Measurements from ENCODE around the gene KLF1.
"Not testable (repeated sequence)": the region's sequence is repeated elsewhere in the genome, so short reads cannot be mapped to it uniquely, and the experiment has no call there.

Gene KLF1

DNA sequence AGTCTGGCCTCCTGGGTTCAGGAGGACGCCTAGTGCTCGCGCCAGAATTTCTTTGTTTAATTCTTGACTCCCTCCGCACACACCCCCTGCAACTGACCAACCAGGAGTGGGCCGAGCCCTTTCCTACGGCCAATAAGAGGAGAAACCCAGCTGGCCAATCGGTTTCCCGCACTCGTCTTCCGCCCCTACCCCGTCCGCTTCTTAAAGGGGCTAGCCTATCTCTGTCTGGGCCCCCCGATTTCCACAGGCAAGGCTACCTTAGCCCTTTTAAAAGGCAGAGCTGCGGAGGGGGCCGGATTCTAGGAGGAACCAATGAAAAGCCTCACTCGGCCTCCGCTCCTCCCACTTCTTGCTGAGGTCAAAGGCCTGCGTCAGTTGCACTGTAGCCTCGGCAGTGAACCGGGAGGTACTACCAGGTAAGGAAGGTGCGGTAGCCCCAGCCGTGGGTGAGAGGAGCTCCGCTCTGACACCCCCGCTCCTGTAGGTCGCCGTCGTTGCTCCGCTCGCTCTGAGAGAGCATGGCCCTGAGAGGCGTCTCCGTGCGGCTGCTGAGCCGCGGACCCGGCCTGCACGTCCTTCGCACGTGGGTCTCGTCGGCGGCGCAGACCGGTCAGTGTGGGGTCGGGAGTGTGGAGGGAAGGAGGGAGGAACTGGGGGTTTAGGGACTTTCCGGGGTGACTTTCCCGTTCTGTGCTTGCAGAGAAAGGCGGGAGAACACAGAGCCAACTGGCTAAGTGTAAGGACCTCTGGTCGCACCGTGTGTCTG, 4.0 kb upstream of the KLF1 start, which contains the start of gene GCDH:
Gene GCDH, plus strand, starts transcription at position 374 of the 766 bp plus-strand sequence. Its CDS starts 145 bp downstream, at position 519.
- DNase-seq = peak; percentile 98

GRCh38 chr19:12890299-12890786, 3.3 kb upstream of the KLF1 start:
- DNase-seq = not testable (repeated sequence)

DNA sequence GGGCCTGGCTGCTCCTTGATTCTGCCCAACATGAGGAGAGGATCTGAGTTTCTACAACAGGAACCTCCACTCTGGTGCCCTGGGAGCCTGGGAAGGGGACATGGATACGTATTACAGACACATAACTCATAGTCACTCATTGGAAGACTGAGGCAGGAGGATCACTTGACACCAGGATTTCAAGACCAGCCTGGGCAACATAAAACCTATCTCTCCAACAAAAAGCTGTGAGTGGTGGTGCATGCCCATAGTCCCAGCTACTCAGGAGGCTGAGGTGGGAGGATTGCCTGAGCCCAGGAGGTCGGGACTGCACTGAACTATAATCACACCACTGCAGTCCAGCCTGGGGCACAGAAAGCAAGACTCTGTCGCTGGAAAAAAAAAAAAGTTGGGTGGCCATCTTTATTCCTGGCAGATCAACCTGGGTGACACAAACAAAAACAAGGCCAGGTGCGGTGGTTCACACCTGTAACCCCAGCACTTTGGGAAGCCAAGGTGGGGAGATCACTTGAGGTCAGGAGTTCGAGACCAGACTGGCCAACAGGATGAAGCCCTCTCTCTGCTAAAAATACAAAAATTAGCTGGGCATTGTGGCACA, 1.1 kb upstream of the KLF1 start:
- no peak for DNase-seq

DNA sequence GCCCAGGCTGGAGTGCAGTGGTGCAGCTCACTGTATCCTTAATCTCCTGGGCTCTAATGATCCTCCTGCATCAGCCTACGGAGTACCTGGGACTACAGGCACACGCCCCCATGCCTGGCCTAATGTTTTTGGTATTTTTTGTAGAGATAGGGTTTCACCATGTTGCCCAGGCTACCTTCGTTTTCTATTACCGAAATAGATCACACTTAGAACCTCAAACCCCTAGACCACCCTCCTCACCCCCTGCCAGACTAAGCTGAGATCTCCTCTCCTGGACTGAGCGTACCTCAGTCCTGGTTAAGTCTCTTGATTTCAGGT, 391 bp downstream of the KLF1 start:
- DNase-seq = no peak

GRCh38 chr19:12885749-12886650, 1.0 kb downstream of the KLF1 start:
- no peak for DNase-seq

DNA sequence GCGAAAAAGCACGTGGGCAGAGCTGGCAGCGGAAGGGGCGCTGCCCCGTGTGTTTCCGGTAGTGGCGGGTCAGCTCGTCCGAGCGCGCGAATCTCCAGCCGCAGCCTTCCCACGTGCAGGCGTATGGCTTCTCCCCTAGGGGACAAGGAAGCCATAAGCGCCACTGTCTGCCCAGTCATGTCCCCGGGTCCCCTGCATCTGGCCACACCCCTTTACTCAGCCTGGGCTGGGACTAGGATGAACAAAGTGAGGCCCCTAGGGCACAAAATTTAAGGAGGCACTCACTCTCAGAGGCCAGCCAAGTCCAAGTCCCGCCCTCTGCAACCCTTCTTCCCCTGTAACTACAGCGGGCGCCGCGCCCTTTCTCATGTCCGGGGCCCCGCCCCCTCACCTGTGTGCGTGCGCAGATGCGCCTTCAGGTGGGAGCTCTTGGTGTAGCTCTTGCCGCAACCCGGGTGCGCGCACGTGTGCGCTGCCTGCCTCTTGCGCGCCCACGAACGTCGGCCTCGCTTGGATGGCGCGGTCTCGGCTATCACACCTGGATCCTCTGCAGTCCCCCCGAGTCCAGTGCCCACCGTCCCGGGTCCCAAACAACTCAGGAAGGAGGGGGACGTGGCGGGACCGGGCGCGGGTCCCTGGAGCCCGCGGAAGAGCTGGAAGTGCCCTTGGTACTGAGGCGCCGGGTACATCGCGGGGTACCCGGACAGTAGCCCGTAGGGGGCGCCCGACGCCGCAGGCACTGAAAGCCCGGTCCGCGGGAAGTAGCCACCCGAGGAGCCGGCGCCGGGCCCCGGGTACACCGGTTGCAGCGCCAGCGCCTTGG, 1.9 kb downstream of the KLF1 start:
- peak; percentile 38 for DNase-seq

DNA sequence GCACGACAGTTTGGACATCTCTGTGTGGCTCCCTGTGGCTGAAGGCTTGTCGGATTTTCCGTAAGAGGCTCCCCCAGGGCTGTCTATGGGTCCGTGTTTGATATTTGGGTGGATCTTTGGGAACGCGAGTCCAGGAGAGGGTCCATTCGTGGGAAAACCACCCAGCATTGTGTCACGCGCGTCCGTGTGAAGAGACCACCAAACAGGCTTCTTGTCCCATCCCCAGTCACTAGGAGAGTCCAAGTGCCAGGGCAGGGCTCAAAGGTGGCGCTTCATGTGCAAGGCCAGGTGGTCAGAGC, 2.4 kb downstream of the KLF1 start:
- DNase-seq = no peak

DNA sequence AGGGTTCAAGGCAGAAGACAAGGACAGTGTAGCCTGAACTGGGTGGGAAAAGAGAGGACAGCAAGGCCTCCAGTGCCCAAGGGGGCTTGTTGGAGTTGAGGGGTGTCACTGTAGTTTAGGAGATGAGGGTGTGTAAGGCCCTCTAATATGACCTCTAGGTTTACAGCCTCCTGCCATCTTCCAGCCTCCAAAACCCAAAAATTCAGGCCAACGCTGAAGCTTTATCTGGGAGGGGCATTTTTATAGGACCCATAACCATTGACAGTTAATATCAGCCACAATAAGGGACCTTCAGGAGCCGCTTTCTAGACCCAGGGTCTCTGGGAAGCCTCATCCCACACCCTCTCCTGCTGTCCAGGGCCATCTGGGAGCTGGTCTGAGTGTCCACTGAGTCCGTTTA, 2.8 kb downstream of the KLF1 start:
- no peak for DNase-seq

GRCh38 chr19:12882589-12882988, 4.4 kb downstream of the KLF1 start:
- DNase-seq = no peak

DNA sequence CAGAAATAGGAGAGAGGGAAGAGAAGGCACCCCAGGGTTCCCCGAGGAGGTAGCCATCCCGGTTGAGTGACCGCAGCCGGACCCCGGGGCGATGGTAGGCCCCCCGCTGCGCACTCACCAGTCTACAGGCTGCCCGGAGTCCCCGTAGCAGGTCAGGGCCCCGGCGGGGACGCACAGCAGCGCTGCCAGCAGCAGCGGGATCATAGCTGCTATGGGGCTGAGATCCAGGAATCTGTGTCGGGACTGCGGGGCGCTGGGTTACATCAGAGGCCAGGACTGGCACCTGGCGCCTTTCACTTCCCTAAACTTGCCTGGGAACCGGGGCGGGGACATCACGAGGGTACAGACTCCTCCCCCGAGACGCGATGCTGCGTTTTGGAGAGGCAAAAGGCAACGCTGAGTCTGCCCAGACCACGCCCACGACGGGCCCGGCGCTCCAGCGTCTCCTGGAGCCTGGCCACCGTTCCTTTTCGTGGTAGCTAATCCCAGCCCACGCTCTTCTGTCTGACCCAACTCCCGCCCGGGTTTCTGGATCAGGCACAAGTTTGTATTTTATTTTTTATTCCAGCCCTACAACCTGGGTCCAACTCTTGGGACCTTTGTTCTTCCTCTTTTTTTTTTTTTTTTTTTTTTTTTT, 5.7 kb downstream of the KLF1 start, which contains the start of gene DNASE2:
Gene DNASE2, minus strand, starts transcription at position 278 of the 637 bp plus-strand sequence. Its CDS starts 74 bp downstream, at position 204.
- DNase-seq = peak; percentile 77

DNA sequence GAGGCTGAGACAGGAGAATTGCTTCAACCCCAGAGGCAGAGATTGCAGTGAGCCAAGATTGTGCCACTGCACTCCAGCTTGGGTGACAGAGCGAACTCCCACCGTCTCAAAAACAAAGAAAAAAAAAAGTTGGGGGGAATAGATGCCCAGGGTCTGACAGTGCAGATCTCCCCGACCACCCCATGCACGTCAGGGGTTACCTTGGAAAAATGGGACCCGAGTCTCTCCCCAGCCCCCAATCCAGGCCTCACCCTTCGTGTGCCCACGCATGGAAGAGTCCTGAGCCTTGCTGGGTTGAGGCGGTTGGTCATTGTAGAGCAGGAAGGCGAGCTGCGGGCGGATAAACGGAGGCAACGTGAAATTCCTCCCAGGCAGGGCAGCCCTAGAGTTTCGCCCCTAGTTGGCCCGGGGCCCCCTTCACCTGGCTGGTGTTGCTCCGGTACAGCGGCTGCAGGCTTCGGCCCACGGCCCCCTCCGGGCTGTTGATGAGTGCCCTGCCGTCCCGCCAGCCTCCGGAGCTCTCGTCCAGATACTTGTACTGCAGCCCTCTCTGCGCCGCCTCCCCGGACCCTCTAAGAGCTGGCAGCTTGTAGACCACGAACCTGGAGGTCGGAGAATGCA, 6.3 kb downstream of the KLF1 start:
- no peak for DNase-seq

DNA sequence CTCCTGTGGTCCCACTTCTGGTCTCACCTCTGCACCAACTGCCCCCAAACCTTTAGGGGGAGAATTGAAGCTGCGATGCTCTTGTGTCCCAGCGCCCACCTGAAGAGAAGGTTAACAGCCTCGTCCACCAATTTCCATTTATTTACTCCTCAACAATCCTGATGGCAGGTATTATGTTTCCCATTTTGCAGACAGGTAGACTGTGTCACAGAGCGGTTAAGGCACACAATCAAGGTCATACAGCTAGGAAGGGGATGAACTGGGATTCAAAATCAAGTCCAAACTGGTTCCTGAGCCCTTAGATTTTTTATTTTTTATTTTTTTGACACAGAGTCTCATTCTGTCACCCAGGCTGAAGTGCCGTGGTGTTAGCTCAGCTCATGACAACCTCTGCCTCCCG, 11.9 kb downstream of the KLF1 start:
- DNase-seq = no peak

GRCh38 chr19:12873891-12874745, 12.9 kb downstream of the KLF1 start:
- no peak for DNase-seq

DNA sequence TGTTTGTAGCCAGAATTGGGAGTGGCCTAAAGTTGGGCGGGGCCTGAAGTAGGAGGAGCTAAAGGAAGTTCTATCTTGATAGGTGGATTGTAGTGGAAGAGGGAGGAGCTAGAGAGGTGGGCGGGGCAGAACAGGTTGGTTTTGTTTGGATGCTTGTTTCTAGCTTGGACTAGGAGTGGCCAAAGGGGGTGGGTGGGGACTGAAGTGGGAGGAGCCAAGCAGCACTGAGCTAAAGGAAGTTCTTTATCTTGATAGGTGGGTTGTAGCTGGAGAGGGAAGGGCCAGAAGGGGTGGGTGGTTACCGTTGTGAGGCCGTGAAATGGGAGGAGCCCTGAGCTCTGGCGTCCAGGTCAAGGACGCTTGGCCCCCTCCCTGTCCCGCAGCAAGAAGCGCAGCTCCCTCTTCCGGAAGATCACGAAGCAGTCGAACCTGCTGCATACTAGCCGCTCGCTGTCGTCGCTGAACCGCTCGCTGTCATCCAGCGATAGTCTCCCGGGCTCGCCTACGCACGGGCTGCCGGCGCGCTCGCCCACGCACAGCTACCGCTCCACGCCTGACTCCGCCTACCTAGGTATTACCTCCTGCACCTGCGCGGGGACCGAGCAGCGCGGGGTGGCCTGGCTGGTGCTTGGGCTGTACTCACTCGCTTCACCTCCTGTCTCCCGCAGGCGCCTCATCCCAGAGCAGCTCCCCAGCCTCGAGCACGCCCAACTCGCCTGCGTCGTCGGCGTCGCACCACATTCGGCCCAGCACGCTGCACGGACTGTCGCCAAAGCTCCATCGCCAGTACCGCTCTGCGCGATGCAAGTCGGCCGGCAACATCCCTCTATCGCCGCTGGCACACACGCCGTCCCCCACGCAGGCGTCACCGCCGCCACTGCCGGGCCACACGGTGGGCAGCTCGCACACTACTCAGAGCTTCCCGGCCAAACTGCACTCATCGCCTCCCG, 13.8 kb downstream of the KLF1 start:
- DNase-seq = peak; percentile 12

DNA sequence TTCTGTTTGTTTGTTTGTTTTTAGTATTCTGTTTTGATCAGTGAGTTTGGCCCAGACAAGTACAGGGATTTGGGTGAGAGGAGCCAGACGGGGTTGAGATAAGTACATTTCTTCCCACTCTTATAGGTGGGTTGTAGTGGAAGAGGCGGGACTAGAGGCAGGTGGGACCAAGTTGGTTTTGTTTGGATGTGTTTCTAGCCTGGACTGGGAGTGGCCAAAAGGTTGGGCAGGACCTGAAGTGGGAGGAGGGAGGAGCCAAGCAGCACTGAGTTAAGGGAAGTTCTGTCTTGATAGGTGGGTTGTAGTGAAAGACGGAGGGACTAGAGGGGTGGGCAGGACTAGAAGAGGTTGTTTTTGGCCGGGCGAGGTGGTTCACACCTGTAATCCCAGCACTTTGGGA, 14.7 kb downstream of the KLF1 start:
- no peak for DNase-seq

DNA sequence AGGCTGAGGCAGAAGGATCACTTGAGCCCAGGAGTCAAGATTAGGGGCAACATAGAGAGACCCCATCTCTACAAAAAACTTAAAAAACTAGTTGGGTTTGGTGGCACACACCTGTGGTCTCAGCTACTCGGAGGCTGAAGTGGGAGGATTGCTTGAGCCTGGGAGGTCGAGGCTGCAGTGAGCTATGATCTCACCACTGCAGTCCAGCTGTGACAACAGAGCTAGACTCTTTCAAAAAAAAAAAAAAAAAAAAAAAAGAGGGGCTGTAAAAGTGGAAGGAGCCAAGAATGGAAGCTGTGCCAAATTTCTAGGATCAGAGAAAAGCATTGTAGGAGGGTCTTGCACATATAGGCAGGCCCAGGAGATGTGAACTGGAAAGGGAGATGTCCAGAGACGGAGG, 15.3 kb downstream of the KLF1 start:
- DNase-seq = no peak

DNA sequence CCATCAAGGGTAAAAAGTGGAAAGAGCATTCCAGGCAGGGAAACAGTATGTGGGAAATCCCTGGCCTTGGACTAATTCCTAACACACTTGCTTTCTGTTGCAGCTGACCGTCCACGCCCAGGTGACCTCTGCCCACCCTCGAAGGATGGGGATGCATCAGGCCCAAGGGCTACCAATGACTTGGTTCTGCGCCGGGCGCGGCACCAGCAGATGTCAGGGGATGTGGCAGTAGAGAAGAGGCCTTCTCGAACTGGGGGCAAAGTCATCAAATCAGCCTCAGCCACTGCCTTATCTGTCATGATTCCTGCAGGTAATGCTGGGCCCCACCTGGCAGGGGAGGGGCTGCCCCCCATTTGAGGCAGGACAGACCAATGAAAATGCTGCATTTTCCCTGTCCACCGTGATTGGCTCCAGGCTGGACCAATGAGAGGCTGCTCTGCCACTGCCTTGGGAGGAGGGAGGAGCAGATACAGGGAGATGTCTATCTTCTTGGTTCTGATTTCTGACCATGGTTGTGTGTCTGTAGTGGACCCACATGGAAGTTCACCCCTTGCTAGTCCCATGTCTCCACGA, 18.4 kb downstream of the KLF1 start:
- no peak for DNase-seq

- no peak for DNase-seq
Measured at GRCh38 chr19:12867120-12868099, 19.6 kb downstream of the KLF1 start.

All from NCI-H1694 (cell line).